Measurements from ENCODE around the gene ROR1.

GRCh38 chr1:63866084-63866483 is 92.3 kb downstream of the ROR1 start:
- TF ChIP-seq CTCF (IDR thresholded peaks at IDR 0.05) (no peak), POLR2A (IDR thresholded peaks at IDR 0.05) (no peak)
